Measurements from ENCODE around the gene GRSF1. TPM values are rescaled to one million over a fixed set of nuclear protein-coding genes. Genes with fewer than 3 reads are reported as not detected.

Gene GRSF1
- total and polyA plus RNA-seq, 2 of the 13 experiments (the other 11 are each of a cell fraction or from before 2014, with no cell fraction given): 66.5 to 103 TPM

GRCh38 chr4:70836081-70836480 lies 3.6 kb downstream of the GRSF1 start:
- CTCF ChIA-PET (ENCODE audit: low intra/inter-chr PET ratio, low total read pairs): no interaction called here
- FAIRE-seq: no peak
- 96% methylated on average over 2 of the region's 2 CpGs for WGBS (ENCODE audit: low lambda C conversion rate)

More at GRCh38 chr4:70836081-70836480, 3.6 kb downstream of the GRSF1 start:
- intact Hi-C loops (cut with micrococcal nuclease; ENCODE audit: unreplicated experiment) (loop anchor here (5.0 kb wide), 3 partner anchors 66 to 156 kb away; partner anchors contain the start of genes DCK and MOB1B), in situ Hi-C loops (cut with HindIII; ENCODE audit: extremely low pct_ligation_motif_present, low pct_unique_long_range_greater_than_20kb) (no loop called here)
- Histone ChIP-seq H4K20me1 (ENCODE audit: insufficient read depth, low read length) (peaks cover 25% of the 10 kb centered on the region), H3K4me2 (ENCODE audit: low read depth, low read length) (no peak overlapping the region), H3K4me3 (replicated peaks in 1 of 3; ENCODE audit: insufficient read depth in 1 of 3, low read depth in 2 of 3, low read length in 3 of 3) (no peak overlapping the region), H3K4me1 (ENCODE audit: insufficient read depth, low read length) (peaks cover 18% of the 10 kb centered on the region), H3K9me3 (ENCODE audit: low read length) (no peaks in the 10 kb centered on the region), H3K27me3 (ENCODE audit: control insufficient read depth in 1 of 2, insufficient read depth in 2 of 2, low read length in 2 of 2) (no peaks in the 10 kb centered on the region), H3K79me2 (ENCODE audit: insufficient read depth, low read length) (peaks cover 39% of the 10 kb centered on the region), H2AFZ (ENCODE audit: low read length) (no peak overlapping the region), H3K36me3 (replicated peaks in 1 of 2; ENCODE audit: control insufficient read depth in 1 of 2, insufficient read depth in 2 of 2, low read length in 2 of 2) (peaks cover 3 to 34% of the 10 kb centered on the region in 2 experiments), H3K9ac (ENCODE audit: insufficient read depth, low read depth, low read length) (no peak overlapping the region), H3K27ac (ENCODE audit: extremely low read length, insufficient read depth, low read length) (no peak overlapping the region)
- ATAC-seq (no peak), DNase-seq (ENCODE audit: low spot score) (no peak)
- POLR2A ChIA-PET: no interaction called here
- TF ChIP-seq CBX1 (IDR thresholded peaks at IDR 0.05; ENCODE audit: low read depth) (no peak), CC2D1A (CRISPR knock-in tag; IDR thresholded peaks at IDR 0.05) (no peak), ASH2L (IDR thresholded peaks at IDR 0.05; ENCODE audit: insufficient read length, low read depth, low read length) (no peak), PREB (CRISPR knock-in tag; IDR thresholded peaks at IDR 0.05) (no peak), TP53 (CRISPR knock-in tag; conservative IDR thresholded peaks at IDR 0.05) (no peak), ESRRA (CRISPR knock-in tag; IDR thresholded peaks at IDR 0.05; ENCODE audit: low read depth) (no peak), ZNF704 (CRISPR knock-in tag; IDR thresholded peaks at IDR 0.05; ENCODE audit: borderline replicate concordance) (no peak), TOPORS (CRISPR knock-in tag; IDR thresholded peaks at IDR 0.05) (no peak), ZNF580 (CRISPR knock-in tag; IDR thresholded peaks at IDR 0.05; ENCODE audit: borderline replicate concordance, low read depth) (no peak), CREB1 (IDR thresholded peaks at IDR 0.05) (no peak), CREB1 (CRISPR knock-in tag; IDR thresholded peaks at IDR 0.05) (no peak), SKI (IDR thresholded peaks at IDR 0.05; ENCODE audit: partially characterized antibody) (no peak), ZNF362 (CRISPR knock-in tag; IDR thresholded peaks at IDR 0.05; ENCODE audit: borderline replicate concordance) (no peak)
- TF ChIP-seq, protein P1, sequence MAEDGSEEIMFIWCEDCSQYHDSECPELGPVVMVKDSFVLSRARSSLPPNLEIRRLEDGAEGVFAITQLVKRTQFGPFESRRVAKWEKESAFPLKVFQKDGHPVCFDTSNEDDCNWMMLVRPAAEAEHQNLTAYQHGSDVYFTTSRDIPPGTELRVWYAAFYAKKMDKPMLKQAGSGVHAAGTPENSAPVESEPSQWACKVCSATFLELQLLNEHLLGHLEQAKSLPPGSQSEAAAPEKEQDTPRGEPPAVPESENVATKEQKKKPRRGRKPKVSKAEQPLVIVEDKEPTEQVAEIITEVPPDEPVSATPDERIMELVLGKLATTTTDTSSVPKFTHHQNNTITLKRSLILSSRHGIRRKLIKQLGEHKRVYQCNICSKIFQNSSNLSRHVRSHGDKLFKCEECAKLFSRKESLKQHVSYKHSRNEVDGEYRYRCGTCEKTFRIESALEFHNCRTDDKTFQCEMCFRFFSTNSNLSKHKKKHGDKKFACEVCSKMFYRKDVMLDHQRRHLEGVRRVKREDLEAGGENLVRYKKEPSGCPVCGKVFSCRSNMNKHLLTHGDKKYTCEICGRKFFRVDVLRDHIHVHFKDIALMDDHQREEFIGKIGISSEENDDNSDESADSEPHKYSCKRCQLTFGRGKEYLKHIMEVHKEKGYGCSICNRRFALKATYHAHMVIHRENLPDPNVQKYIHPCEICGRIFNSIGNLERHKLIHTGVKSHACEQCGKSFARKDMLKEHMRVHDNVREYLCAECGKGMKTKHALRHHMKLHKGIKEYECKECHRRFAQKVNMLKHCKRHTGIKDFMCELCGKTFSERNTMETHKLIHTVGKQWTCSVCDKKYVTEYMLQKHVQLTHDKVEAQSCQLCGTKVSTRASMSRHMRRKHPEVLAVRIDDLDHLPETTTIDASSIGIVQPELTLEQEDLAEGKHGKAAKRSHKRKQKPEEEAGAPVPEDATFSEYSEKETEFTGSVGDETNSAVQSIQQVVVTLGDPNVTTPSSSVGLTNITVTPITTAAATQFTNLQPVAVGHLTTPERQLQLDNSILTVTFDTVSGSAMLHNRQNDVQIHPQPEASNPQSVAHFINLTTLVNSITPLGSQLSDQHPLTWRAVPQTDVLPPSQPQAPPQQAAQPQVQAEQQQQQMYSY (CRISPR knock-in tag; IDR thresholded peaks at IDR 0.05): no peak
- TF ChIP-seq, protein P2, sequence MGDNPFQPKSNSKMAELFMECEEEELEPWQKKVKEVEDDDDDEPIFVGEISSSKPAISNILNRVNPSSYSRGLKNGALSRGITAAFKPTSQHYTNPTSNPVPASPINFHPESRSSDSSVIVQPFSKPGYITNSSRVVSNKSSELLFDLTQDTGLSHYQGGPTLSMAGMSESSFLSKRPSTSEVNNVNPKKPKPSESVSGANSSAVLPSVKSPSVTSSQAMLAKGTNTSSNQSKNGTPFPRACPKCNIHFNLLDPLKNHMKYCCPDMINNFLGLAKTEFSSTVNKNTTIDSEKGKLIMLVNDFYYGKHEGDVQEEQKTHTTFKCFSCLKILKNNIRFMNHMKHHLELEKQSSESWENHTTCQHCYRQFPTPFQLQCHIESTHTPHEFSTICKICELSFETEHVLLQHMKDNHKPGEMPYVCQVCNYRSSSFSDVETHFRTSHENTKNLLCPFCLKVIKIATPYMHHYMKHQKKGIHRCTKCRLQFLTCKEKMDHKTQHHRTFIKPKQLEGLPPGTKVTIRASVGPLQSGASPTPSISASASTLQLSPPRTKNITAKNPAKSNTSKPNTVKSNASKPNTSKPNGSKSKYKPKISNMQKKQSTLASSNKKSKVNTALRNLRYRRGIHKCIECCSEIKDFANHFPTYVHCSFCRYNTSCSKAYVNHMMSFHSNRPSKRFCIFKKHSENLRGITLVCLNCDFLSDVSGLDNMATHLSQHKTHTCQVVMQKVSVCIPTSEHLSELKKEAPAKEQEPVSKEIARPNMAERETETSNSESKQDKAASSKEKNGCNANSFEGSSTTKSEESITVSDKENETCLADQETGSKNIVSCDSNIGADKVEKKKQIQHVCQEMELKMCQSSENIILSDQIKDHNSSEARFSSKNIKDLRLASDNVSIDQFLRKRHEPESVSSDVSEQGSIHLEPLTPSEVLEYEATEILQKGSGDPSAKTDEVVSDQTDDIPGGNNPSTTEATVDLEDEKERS (CRISPR knock-in tag; IDR thresholded peaks at IDR 0.05): no peak
- BruUV-seq (replicated peaks): no TSS peak
